K562 (cell line): ENCODE data around the gene ATXN7L1. TPM values are rescaled to one million over a fixed set of nuclear protein-coding genes. Genes with fewer than 3 reads are reported as not detected.
A peak's percentile ranks its signal among the peaks of the same experiment; 100 is the strongest.
"Not testable (repeated sequence)": the region's sequence is repeated elsewhere in the genome, so short reads cannot be mapped to it uniquely, and the experiment has no call there.

Experiments used
- ATAC-seq: fragments of 200-7000 bp; cut with Tn5 transposase; 3 replicates; pipeline ENCODE4 v1.9.1; 2020; ENCODE audit warnings: moderate library complexity
- BruUV-seq: library from RNA; stranded (reverse); fragments of 400-500 nt; replicated peaks from 2 replicates; lab custom pipeline; 2021; lab: Mats Ljungman, UMichigan
- CTCF ChIA-PET: fragments of 300-600 bp; formaldehyde crosslinking; extraction: SDS; loops from one replicate; lab custom pipeline; 2021; ENCODE audit warnings: low intra/inter-chr PET ratio; lab: Yijun Ruan, JAX
- POLR2A ChIA-PET: fragments of 300-600, 350-650 bp; sonication (Branson Sonifier 250); formaldehyde crosslinking; extraction: SDS; loops from one replicate; lab custom pipeline; 2021; ENCODE audit warnings: antibody characterized with exemption, inconsistent platforms; lab: Yijun Ruan, JAX
- DNase-seq, 4 experiments: peaks; one replicate each; pipeline versions ENCODE4 v3.0.0 to v3.0.0-alpha.2; 2011 to 2018; ENCODE audit warnings: low spot score in 3 of 4, mixed read lengths in 3 of 4; ENCODE audit errors: extremely low read depth in 1 of 4
- FAIRE-seq: peaks from 2 replicates; lab custom pipeline; 2011; peaks lifted over from hg19 to GRCh38; lab: Jason Lieb, UNC
- H2AFZ ChIP-seq: 2 replicates; pipeline ENCODE4 v1.6.0; 2011; ENCODE audit warnings: low read depth, low read length, control low read depth, inconsistent platforms
- H3K27ac ChIP-seq: fragments of 200-600 bp; 3 replicates; pipeline ENCODE4 v1.8.0; 2011; ENCODE audit warnings: low read depth, mild to moderate bottlenecking, control low read depth, inconsistent platforms, low read length, moderate library complexity, mixed read lengths; ENCODE audit errors: extremely low read depth
- H3K27me3 ChIP-seq, 2 experiments: fragments of 300-600 bp in 1 of 2; 2 replicates in 1 of 2; 3 replicates in 1 of 2; pipeline versions ENCODE4 v1.6.0 to v1.8.0; 2011; ENCODE audit warnings: inconsistent platforms in 2 of 2, low read length in 2 of 2, mild to moderate bottlenecking in 1 of 2, mixed read lengths in 1 of 2, moderate library complexity in 1 of 2; ENCODE audit not compliant: control insufficient read depth in 2 of 2, insufficient read depth in 2 of 2
- H3K36me3 ChIP-seq: fragments of 300-600 bp; 3 replicates; pipeline ENCODE4 v1.8.0; 2011; ENCODE audit warnings: mild to moderate bottlenecking, low read length, inconsistent platforms; ENCODE audit not compliant: control insufficient read depth, insufficient read depth
- H3K4me1 ChIP-seq, 2 experiments: fragments of 200-600 bp in 1 of 2; replicated peaks in 1 of 2; 2 replicates in 1 of 2; 3 replicates in 1 of 2; pipeline versions ENCODE4 v1.5.1 to v1.8.0; 2011; ENCODE audit warnings: inconsistent platforms in 2 of 2, low read length in 2 of 2, mild to moderate bottlenecking in 1 of 2, mixed read lengths in 1 of 2, moderate library complexity in 1 of 2; ENCODE audit not compliant: control insufficient read depth in 2 of 2, insufficient read depth in 2 of 2
- H3K4me2 ChIP-seq: 2 replicates; pipeline ENCODE4 v1.6.1; 2011; ENCODE audit warnings: low read length, control low read depth, inconsistent platforms, mixed read lengths; ENCODE audit not compliant: insufficient read depth
- H3K4me3 ChIP-seq: fragments of 200-600 bp; sonication (generic), shearing (Covaris generic); 2 replicates; pipeline ENCODE4 v1.5.1; 2016; ENCODE audit warnings: control low read depth, inconsistent platforms
- H3K79me2 ChIP-seq: fragments of 200-600 bp; 3 replicates; pipeline ENCODE4 v1.8.0; 2011; ENCODE audit warnings: low read length, inconsistent platforms; ENCODE audit not compliant: control insufficient read depth, insufficient read depth
- H3K9ac ChIP-seq, 2 experiments: 2 replicates each; pipeline versions ENCODE4 v1.6.0 to v1.6.1; 2011; ENCODE audit warnings: low read depth in 2 of 2, low read length in 2 of 2, control low read depth in 1 of 2, inconsistent platforms in 1 of 2, mild to moderate bottlenecking in 1 of 2, mixed read lengths in 1 of 2; ENCODE audit not compliant: insufficient read depth in 1 of 2
- H3K9me1 ChIP-seq: one replicate; pipeline ENCODE4 v1.6.0; 2011; ENCODE audit warnings: inconsistent platforms, mild to moderate bottlenecking, low read length, moderate library complexity; ENCODE audit not compliant: control insufficient read depth, insufficient read depth
- H3K9me3 ChIP-seq: replicated peaks from 2 replicates; pipeline ENCODE4 v1.5.1; 2011; ENCODE audit warnings: low read depth, low read length, inconsistent platforms; ENCODE audit not compliant: control insufficient read depth, insufficient read depth
- H4K20me1 ChIP-seq: replicated peaks from 2 replicates; pipeline ENCODE4 v1.6.1; 2011; ENCODE audit warnings: low read length, inconsistent platforms, mixed read lengths; ENCODE audit not compliant: control insufficient read depth, insufficient read depth
- ZKSCAN1 ChIP-seq: fragments of 150-350 bp; IDR thresholded peaks from 2 replicates; pipeline ENCODE4 v1.6.1; 2016; ENCODE audit warnings: low read depth, low read length
- ZNF217 ChIP-seq: sonication (generic); formaldehyde crosslinking; IDR thresholded peaks from 2 replicates; pipeline ENCODE4 v1.8.0; 2022; ENCODE audit warnings: mild to moderate bottlenecking, missing genetic modification reagents
- WGBS: fragments of 100-300 bp; shearing (Covaris generic); methylation state at CpG from one replicate; pipeline ENCODE4 v1.1.6; 2016; ENCODE audit warnings: low coverage, mixed read lengths; ENCODE audit not compliant: insufficient coverage; ENCODE audit errors: missing lambda C conversion rate; 5-methylcytosine and 5-hydroxymethylcytosine counted together
- in situ Hi-C: fragments of 300-500 bp; cut with MboI; formaldehyde crosslinking; loops from 4 replicates; pipeline ENCODE4 v1.15.0; 2018; ENCODE audit warnings: inconsistent platforms, mixed read lengths
- intact Hi-C: fragments of 100-400 bp; cut with micrococcal nuclease; formaldehyde crosslinking; loops from 2 replicates; pipeline ENCODE4 v1.14.2; 2022
- polyA plus RNA-seq, 8 experiments: library from polyadenylated mRNA; depleted of rRNA in 4 of 8; stranded (reverse) in 5 of 8; unstranded in 3 of 8; fragments of >200 nt; fragmentation: Nextera tagmentation in 2 of 8; fragmentation: Illumina TruSeq in 1 of 8; extraction: Ambion mirVana in 2 of 8; extraction: Trizol in 1 of 8; gene quantifications; 2 replicates each; pipeline versions ENCODE4 v1.2.1 to v1.2.3, GENCODE V29; 2011 to 2014; ENCODE audit warnings: inconsistent platforms in 1 of 8, missing spikeins in 1 of 8
- total RNA-seq, 7 experiments: library from RNA; depleted of rRNA in 6 of 7; stranded (reverse); fragments of >200 nt in 6 of 7; fragmentation: Illumina TruSeq in 2 of 7; extraction: Trizol in 2 of 7; gene quantifications; 2 replicates each; pipeline versions ENCODE4 v1.2.1 to v1.2.3, GENCODE V29; 2011 to 2021; ENCODE audit warnings: low replicate concordance in 1 of 7

ATXN7L1 gene
- total and polyA plus RNA-seq, 9 of the 15 experiments (the other 6 are each of a cell fraction or from before 2014, with no cell fraction given), result 6.6 to 13.7 (median 10.7) TPM

GRCh38 chr7:105599551-105599950, 276.8 kb downstream of the ATXN7L1 start:
- BruUV-seq, result no TSS peak
- Histone ChIP-seq H3K4me1 (peaks cover 0 to 11% of the 10 kb centered on the region in 2 experiments; a peak in 3 of 5 replicates), H3K9me3 (no peaks in the 10 kb centered on the region), H3K36me3 (no peaks in the 10 kb centered on the region), H3K27me3 (peaks cover 3 to 8% of the 10 kb centered on the region in 2 experiments; a peak in 2 of 5 replicates), H3K4me3 (peak overlapping the region; percentile 32), H4K20me1 (no peaks in the 10 kb centered on the region), H3K27ac (no peak overlapping the region), H3K79me2 (peaks cover 5% of the 10 kb centered on the region; the same call in 1 of the 3 replicates), H3K9ac (peak overlapping the region in 1 of 2 experiments; percentile 60; a peak in 2 of 4 replicates), H3K4me2 (peak overlapping the region; percentile 74), H3K9me1 (no peaks in the 10 kb centered on the region), H2AFZ (peak overlapping the region; percentile 90)
- intact Hi-C loops, result loop anchor here (10.0 kb wide), 1 partner anchor 335 kb away; no protein-coding TSS in a partner anchor
- WGBS, result 23% methylated on average over 3 of the region's 3 CpGs
- DNase-seq (no peak), ATAC-seq (peak; percentile 11; the same call in 1 of the 3 replicates), FAIRE-seq (no peak)
- TF ChIP-seq ZNF217 (CRISPR knock-in tag) (no peak), ZKSCAN1 (peak; percentile 90)
- POLR2A ChIA-PET, result interaction anchor here (0.8 to 3.5 kb wide), 3 partner anchors 11 to 16 kb away, joined by 4 to 12 read pairs (median 5); no protein-coding TSS in a partner anchor
- CTCF ChIA-PET, result no interaction called here
- in situ Hi-C loops, result no loop called here

- H3K4me3 ChIP-seq, H3K9me1 ChIP-seq, CTCF ChIA-PET, H3K27me3 ChIP-seq, FAIRE-seq, H2AFZ ChIP-seq, in situ Hi-C loops, H4K20me1 ChIP-seq, ATAC-seq, DNase-seq, H3K9me3 ChIP-seq, H3K79me2 ChIP-seq, H3K36me3 ChIP-seq, BruUV-seq, H3K27ac ChIP-seq, H3K9ac ChIP-seq, H3K4me2 ChIP-seq: not testable (repeated sequence)
- intact Hi-C loops, result loop anchor here (10.0 kb wide), 1 partner anchor 334 kb away; no protein-coding TSS in a partner anchor
- 51% methylated on average over 8 of the region's 8 CpGs for WGBS
- H3K4me1 ChIP-seq, result peaks cover 0 to 12% of the 10 kb centered on the region in 2 experiments; a peak in 3 of 5 replicates
- POLR2A ChIA-PET, result interaction anchor here (3.5 kb wide), 1 partner anchor 10 kb away, joined by 12 read pairs; no protein-coding TSS in a partner anchor
Measured at GRCh38 chr7:105599080-105599479, 277.3 kb downstream of the ATXN7L1 start.
